ENCODE data around the gene NRL.

Gene NRL

GRCh38 chr14:24143511-24143910, 28.8 kb upstream of the NRL start:
- no peak for DNase-seq

- DNase-seq: peak; percentile 100
These were observed 26.5 kb upstream of the NRL start, which contains the start of gene EMC9 for GRCh38 chr14:24141097-24141880. Gene EMC9, minus strand, starts transcription at chr14:24141591. Its CDS starts 287 bp downstream, at chr14:24141304.

GRCh38 chr14:24139272-24139934, 24.7 kb upstream of the NRL start:
- peak; percentile 36 for DNase-seq

- no peak for DNase-seq
These were observed 23.9 kb upstream of the NRL start for GRCh38 chr14:24138396-24139271.

- no peak for DNase-seq
These were observed 23.0 kb upstream of the NRL start for GRCh38 chr14:24137529-24138395.

- DNase-seq: no peak
These were observed 22.2 kb upstream of the NRL start for GRCh38 chr14:24136684-24137528.

- DNase-seq: peak; percentile 96
These were observed 21.3 kb upstream of the NRL start, which contains the start of gene PSME1 for GRCh38 chr14:24135834-24136683. Gene PSME1, plus strand, starts transcription at chr14:24136194. Its CDS starts 69 bp downstream, at chr14:24136263.

GRCh38 chr14:24135584-24135833, 20.8 kb upstream of the NRL start:
- DNase-seq: no peak

- no peak for DNase-seq
These were observed 19.0 kb upstream of the NRL start for GRCh38 chr14:24133735-24134134.

- DNase-seq: no peak
These were observed 18.2 kb upstream of the NRL start for GRCh38 chr14:24132976-24133375.

GRCh38 chr14:24132061-24132685, 17.4 kb upstream of the NRL start:
- DNase-seq: peak; percentile 35

- no peak for DNase-seq
These were observed 16.8 kb upstream of the NRL start for GRCh38 chr14:24131549-24131966.

- no peak for DNase-seq
These were observed 16.2 kb upstream of the NRL start for GRCh38 chr14:24130717-24131548.

GRCh38 chr14:24130380-24130716, 15.6 kb upstream of the NRL start, which contains the start of gene FITM1:
Gene FITM1, plus strand, starts transcription at chr14:24130659. Its CDS starts 905 bp downstream, at chr14:24131564.
- no peak for DNase-seq

- DNase-seq: no peak
These were observed 14.8 kb upstream of the NRL start for GRCh38 chr14:24129410-24129998.

- DNase-seq: no peak
These were observed 12.9 kb upstream of the NRL start for GRCh38 chr14:24127673-24128072.

- no peak for DNase-seq
These were observed 12.2 kb upstream of the NRL start for GRCh38 chr14:24126939-24127338.

Measured in CD4-positive, alpha-beta T cell treated with Interleukin-17A for 1 hour (primary cell).